Spleen (tissue), 11 donors: ENCODE measurements around the gene CALCR. TPM values are rescaled to one million over a fixed set of nuclear protein-coding genes. Genes with fewer than 3 reads are reported as not detected.

ENCODE experiments used
- DNase-seq: peaks from one replicate; pipeline ENCODE4 v3.0.0-alpha.2; 2020
- H3K27ac ChIP-seq, 8 donors: fragments of 200-600 bp; sonication (generic) in 7 of 8; 1 replicate in 4 of 8; 2 replicates in 4 of 8; pipeline versions ENCODE4 v1.5.0 to v1.8.0; 2016 to 2021; ENCODE audit warnings: inconsistent platforms in 4 of 8, mild to moderate bottlenecking in 4 of 8, moderate library complexity in 1 of 8
- H3K27me3 ChIP-seq, 7 donors: fragments of 200-600 bp; sonication (generic) in 6 of 7; replicated peaks in 1 of 7; 1 replicate in 4 of 7; 2 replicates in 3 of 7; pipeline versions ENCODE4 v1.5.0 to v1.8.0; 2016 to 2021; ENCODE audit warnings: inconsistent platforms in 3 of 7, mild to moderate bottlenecking in 1 of 7
- H3K36me3 ChIP-seq, 6 donors: fragments of 200-600 bp; sonication (generic) in 5 of 6; 1 replicate in 4 of 6; 2 replicates in 2 of 6; pipeline versions ENCODE4 v1.5.0 to v1.8.0; 2016 to 2021; ENCODE audit warnings: inconsistent platforms in 2 of 6
- H3K4me1 ChIP-seq, 6 donors: fragments of 200-600 bp; sonication (generic) in 5 of 6; 1 replicate in 3 of 6; 2 replicates in 3 of 6; pipeline versions ENCODE4 v1.5.0 to v1.8.0; 2016 to 2021; ENCODE audit warnings: inconsistent platforms in 3 of 6
- H3K4me3 ChIP-seq, 8 donors: fragments of 200-600 bp; sonication (generic) in 7 of 8; 1 replicate in 4 of 8; 2 replicates in 4 of 8; pipeline versions ENCODE4 v1.5.0 to v1.8.0; 2016 to 2021; ENCODE audit warnings: inconsistent platforms in 4 of 8, mild to moderate bottlenecking in 4 of 8, moderate library complexity in 2 of 8
- H3K9me3 ChIP-seq, 8 donors: fragments of 200-600 bp; sonication (generic) in 7 of 8; 1 replicate in 4 of 8; 2 replicates in 4 of 8; pipeline versions ENCODE4 v1.5.0 to v1.8.0; 2016 to 2021; ENCODE audit warnings: inconsistent platforms in 4 of 8
- CTCF ChIP-seq, 11 experiments: fragments of 200-600 bp in 7 of 11; fragments of 450-650 bp in 4 of 11; sonication (generic) in 4 of 11; IDR thresholded peaks in 8 of 11; conservative IDR thresholded peaks in 3 of 11; 1 replicate in 7 of 11; 2 replicates in 4 of 11; pipeline versions ENCODE4 v1.4.0 to v1.8.0; 2016 to 2021; ENCODE audit warnings: antibody characterized with exemption in 11 of 11, inconsistent platforms in 4 of 11, mild to moderate bottlenecking in 1 of 11
- POLR2A ChIP-seq, 3 donors: fragments of 450-650 bp; IDR thresholded peaks; one replicate each; pipeline ENCODE4 v1.5.1; 2017; ENCODE audit warnings: antibody characterized with exemption in 3 of 3, mild to moderate bottlenecking in 1 of 3
- POLR2AphosphoS5 ChIP-seq, 3 donors: sonication (generic); formaldehyde crosslinking; IDR thresholded peaks; one replicate each; pipeline ENCODE4 v1.5.1; 2017; ENCODE audit warnings: antibody characterized with exemption in 3 of 3
- WGBS, 5 donors: extraction: QIAGEN DNeasy Blood & Tissue Kit in 3 of 5; methylation state at CpG; one replicate each; pipeline versions ENCODE4 v1.1.5 to v1.1.7; 2013 to 2018; 5-methylcytosine and 5-hydroxymethylcytosine counted together
- intact Hi-C: fragments of 100-400 bp; cut with DNase I; formaldehyde crosslinking; loops from one replicate; pipeline ENCODE4 v1.15.0; 2023; ENCODE audit warnings: low total_unique reads
- polyA plus RNA-seq, 3 donors: library from polyadenylated mRNA; stranded (reverse); fragments of 200-250 nt; gene quantifications; one replicate each; pipeline ENCODE4 v1.2.1, GENCODE V29; 2013
- total RNA-seq, 7 donors: library from RNA; depleted of rRNA in 3 of 7; stranded (reverse); fragments of >200 nt in 3 of 7; fragmentation: NEBNext Ultra II Directional in 4 of 7; extraction: Animal tissue kit (Norgen Biotek cat#: 25700) in 4 of 7; gene quantifications; one replicate each; pipeline versions ENCODE4 v1.1.0 to v1.2.1, GENCODE V29; 2016 to 2021
- donor health status: healthy with polysubstance abuse.
- donor health status: DM: no; HTN: no; CAD: no; lungs with moderate emphysema.
- donor health status: DM: no; HTN: no; CAD: no.
- donor health status: Bipolar disorder and iron deficiency.
- donor health status: healthy.
- donor health status: DM: no; HTN: no; CAD: no.
- donor health status: DM: yes; HTN: yes; CAD: no.

CALCR gene
- total and polyA plus RNA-seq, 10 donors: not detected

- DNase-seq: no peak
- no peak overlapping the region for H3K4me3 ChIP-seq
- TF ChIP-seq CTCF (IDR thresholded peaks at IDR 0.05 in 8 of 11, conservative IDR thresholded peaks at IDR 0.05 in 3 of 11): no peak
- TF ChIP-seq POLR2AphosphoS5 (IDR thresholded peaks at IDR 0.05): no peak
- TF ChIP-seq POLR2A (IDR thresholded peaks at IDR 0.05): no peak
- no peaks in the 10 kb centered on the region for H3K9me3 ChIP-seq
- WGBS, 5 donors: 70 to 84% (median 80%) methylated on average over 3 of the region's 3 CpGs
- no peaks in the 10 kb centered on the region for H3K27me3 ChIP-seq
- H3K36me3 ChIP-seq: no peaks in the 10 kb centered on the region
- intact Hi-C loops: no loop called here
- no peaks in the 10 kb centered on the region for H3K4me1 ChIP-seq
- no peak overlapping the region for H3K27ac ChIP-seq
Observed at GRCh38 chr7:93547716-93548115, 26.8 kb downstream of the CALCR start.

- DNase-seq: no peak
- H3K4me1 ChIP-seq: no peaks in the 10 kb centered on the region
- H3K9me3 ChIP-seq: no peaks in the 10 kb centered on the region
- no peak overlapping the region for H3K27ac ChIP-seq
- H3K27me3 ChIP-seq: no peaks in the 10 kb centered on the region
- no peak for TF ChIP-seq POLR2A (IDR thresholded peaks at IDR 0.05)
- WGBS, 5 donors: 63 to 89% (median 77%) methylated on average over 2 of the region's 2 CpGs
- intact Hi-C loops: no loop called here
- H3K36me3 ChIP-seq: no peaks in the 10 kb centered on the region
- H3K4me3 ChIP-seq: no peak overlapping the region
Observed at GRCh38 chr7:93544691-93545090, 29.8 kb downstream of the CALCR start.

- no peak overlapping the region for H3K27ac ChIP-seq
- H3K27me3 ChIP-seq: no peaks in the 10 kb centered on the region
- WGBS, 5 donors: 18 to 26% (median 20%) methylated on average over 1 of the region's 1 CpG
- H3K36me3 ChIP-seq: no peaks in the 10 kb centered on the region
- no peaks in the 10 kb centered on the region for H3K9me3 ChIP-seq
- intact Hi-C loops: no loop called here
- peaks cover 0 to 3% (median 0%) of the 10 kb centered on the region in 6 donors for H3K4me1 ChIP-seq
- no peak for TF ChIP-seq POLR2AphosphoS5 (IDR thresholded peaks at IDR 0.05)
- TF ChIP-seq POLR2A (IDR thresholded peaks at IDR 0.05): no peak
- TF ChIP-seq CTCF (IDR thresholded peaks at IDR 0.05 in 8 of 11, conservative IDR thresholded peaks at IDR 0.05 in 3 of 11): no peak
- no peak for DNase-seq
- H3K4me3 ChIP-seq: no peak overlapping the region
Observed at GRCh38 chr7:93538061-93538460, 36.5 kb downstream of the CALCR start.

- H3K9me3 ChIP-seq: no peaks in the 10 kb centered on the region
- no peak overlapping the region for H3K27ac ChIP-seq
- H3K4me1 ChIP-seq: peaks cover 0 to 3% (median 0%) of the 10 kb centered on the region in 6 donors
- intact Hi-C loops: no loop called here
- H3K27me3 ChIP-seq: no peaks in the 10 kb centered on the region
- no peak overlapping the region for H3K4me3 ChIP-seq
- TF ChIP-seq POLR2A (IDR thresholded peaks at IDR 0.05): no peak
- no peak for TF ChIP-seq POLR2AphosphoS5 (IDR thresholded peaks at IDR 0.05)
- TF ChIP-seq CTCF (IDR thresholded peaks at IDR 0.05 in 8 of 11, conservative IDR thresholded peaks at IDR 0.05 in 3 of 11): no peak
- no peak for DNase-seq
- H3K36me3 ChIP-seq: no peaks in the 10 kb centered on the region
Observed at GRCh38 chr7:93535616-93536015, 38.9 kb downstream of the CALCR start.

- H3K36me3 ChIP-seq: no peaks in the 10 kb centered on the region
- H3K27me3 ChIP-seq: no peaks in the 10 kb centered on the region
- no peak for DNase-seq
- H3K9me3 ChIP-seq: no peaks in the 10 kb centered on the region
- no peak for TF ChIP-seq POLR2AphosphoS5 (IDR thresholded peaks at IDR 0.05)
- no peak for TF ChIP-seq POLR2A (IDR thresholded peaks at IDR 0.05)
- no peak for TF ChIP-seq CTCF (IDR thresholded peaks at IDR 0.05 in 8 of 11, conservative IDR thresholded peaks at IDR 0.05 in 3 of 11)
- peaks cover 0 to 3% (median 0%) of the 10 kb centered on the region in 6 donors for H3K4me1 ChIP-seq
- no peak overlapping the region for H3K27ac ChIP-seq
- H3K4me3 ChIP-seq: no peak overlapping the region
- intact Hi-C loops: no loop called here
Observed at GRCh38 chr7:93530701-93531100, 43.8 kb downstream of the CALCR start.
